SK-MEL-5 (cell line): Measurements from ENCODE around the gene SLC26A1. TPM values are rescaled to one million over a fixed set of nuclear protein-coding genes. Genes with fewer than 3 reads are reported as not detected.

Source experiments
- DNase-seq: peaks from one replicate; pipeline ENCODE4 v3.0.0-alpha.2; 2016; ENCODE audit warnings: low read depth, low spot score
- in situ Hi-C: cut with HindIII; loops from 2 replicates; pipeline ENCODE4 v1.10.0; 2016; ENCODE audit warnings: low sequenced_read_pairs, high pct_unique_total_duplicates, low pct_unique_long_range_greater_than_20kb
- total RNA-seq: library from RNA; depleted of rRNA; stranded (reverse); fragments of >200 nt; shearing (Covaris generic); gene quantifications from 2 replicates; pipeline ENCODE4 v1.2.3, GENCODE V29; 2014

The SLC26A1 gene
- total RNA-seq, 1 experiment from 2014 or later: not detected

GRCh38 chr4:964346-965025 is 28.7 kb downstream of the SLC26A1 start:
- no peak for DNase-seq
- in situ Hi-C loops: no loop called here

- in situ Hi-C loops: no loop called here
- DNase-seq: no peak
Observed at GRCh38 chr4:963276-964225, 29.7 kb downstream of the SLC26A1 start.

GRCh38 chr4:962231-963208 is 30.7 kb downstream of the SLC26A1 start:
- in situ Hi-C loops: no loop called here
- DNase-seq: no peak

GRCh38 chr4:961351-962230 is 31.6 kb downstream of the SLC26A1 start:
- in situ Hi-C loops: no loop called here
- no peak for DNase-seq

- DNase-seq: no peak
- in situ Hi-C loops: no loop called here
Observed at GRCh38 chr4:960636-961350, 32.4 kb downstream of the SLC26A1 start.

- in situ Hi-C loops: no loop called here
- no peak for DNase-seq
Observed at GRCh38 chr4:960140-960635, 33.0 kb downstream of the SLC26A1 start.

GRCh38 chr4:959338-960139 is 33.7 kb downstream of the SLC26A1 start:
- DNase-seq: no peak
- in situ Hi-C loops: no loop called here

GRCh38 chr4:958696-959337 is 34.4 kb downstream of the SLC26A1 start:
- no peak for DNase-seq
- in situ Hi-C loops: no loop called here

- DNase-seq: no peak
- in situ Hi-C loops: no loop called here
Observed at GRCh38 chr4:958314-958665, 34.9 kb downstream of the SLC26A1 start.

GRCh38 chr4:957581-958313 is 35.5 kb downstream of the SLC26A1 start:
- DNase-seq: no peak
- in situ Hi-C loops: no loop called here

GRCh38 chr4:957231-957580 is 36.0 kb downstream of the SLC26A1 start:
- DNase-seq: no peak
- in situ Hi-C loops: no loop called here

GRCh38 chr4:956531-957230 is 36.5 kb downstream of the SLC26A1 start:
- in situ Hi-C loops: no loop called here
- no peak for DNase-seq

- DNase-seq: no peak
- in situ Hi-C loops: no loop called here
Observed at GRCh38 chr4:955931-956381, 37.2 kb downstream of the SLC26A1 start.
